22Rv1 (cell line): ENCODE measurements around the gene FH.

Source experiments
- H3K27ac ChIP-seq: fragments of 450-650 bp; 2 replicates; pipeline ENCODE4 v1.5.1; 2017
- CTCF ChIP-seq: fragments of 450-650 bp; IDR thresholded peaks from 2 replicates; pipeline ENCODE4 v1.5.1; 2017; ENCODE audit warnings: mild to moderate bottlenecking
- ZFX ChIP-seq: fragments of 450-650 bp; IDR thresholded peaks from 2 replicates; pipeline ENCODE4 v1.6.1; 2017; ENCODE audit warnings: antibody characterized with exemption, borderline replicate concordance

FH gene

GRCh38 chr1:241459186-241459802, 60.3 kb downstream of the FH start:
- H3K27ac ChIP-seq = no peak overlapping the region
- TF ChIP-seq CTCF = no peak
- TF ChIP-seq ZFX = no peak

DNA sequence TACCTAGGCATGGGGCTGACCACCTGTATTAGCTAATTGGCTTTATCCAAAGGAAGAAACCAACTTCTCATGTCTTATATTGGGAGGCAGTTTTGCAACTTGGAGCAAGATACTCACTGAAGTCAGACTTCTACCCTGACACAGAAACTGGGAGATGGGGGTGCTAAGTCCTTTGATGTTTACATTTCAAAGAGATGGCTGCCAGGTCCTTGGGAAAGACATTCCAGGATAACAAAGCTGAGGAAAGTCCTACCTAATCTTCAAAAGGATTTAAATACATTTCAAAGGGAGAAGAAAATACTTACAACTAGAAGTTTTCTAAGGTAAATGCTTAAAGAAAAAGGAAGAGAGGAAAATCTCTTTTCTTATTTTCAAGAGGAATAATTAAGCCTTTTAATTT, 62.1 kb downstream of the FH start:
- TF ChIP-seq ZFX (no peak), CTCF (no peak)

GRCh38 chr1:241456743-241457142, 62.8 kb downstream of the FH start:
- TF ChIP-seq CTCF = no peak
- no peak for TF ChIP-seq ZFX
- H3K27ac ChIP-seq = no peak overlapping the region

More for the DNA sequence above, 62.1 kb downstream of the FH start:
- no peak overlapping the region for H3K27ac ChIP-seq

DNA sequence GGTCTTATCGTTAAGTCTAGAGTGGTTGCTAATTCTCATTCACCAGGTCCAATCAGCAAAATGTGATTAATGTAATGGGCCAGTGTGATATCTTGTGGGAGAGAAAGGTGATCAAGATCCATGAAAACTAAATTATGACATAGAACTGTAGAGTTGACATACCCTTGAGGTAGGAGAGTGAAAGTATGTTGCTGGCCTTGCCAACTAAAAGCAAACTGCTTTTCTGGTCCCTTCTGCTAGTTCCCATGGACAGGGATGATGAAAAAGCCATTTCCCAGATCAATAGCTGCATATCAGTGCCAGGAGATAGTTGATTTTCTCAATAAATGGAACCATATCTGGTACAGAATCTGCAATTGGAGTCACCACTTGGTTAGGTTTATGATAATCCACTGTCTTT, 65.8 kb downstream of the FH start:
- no peak for TF ChIP-seq ZFX
- no peak for TF ChIP-seq CTCF
- H3K27ac ChIP-seq = no peak overlapping the region

DNA sequence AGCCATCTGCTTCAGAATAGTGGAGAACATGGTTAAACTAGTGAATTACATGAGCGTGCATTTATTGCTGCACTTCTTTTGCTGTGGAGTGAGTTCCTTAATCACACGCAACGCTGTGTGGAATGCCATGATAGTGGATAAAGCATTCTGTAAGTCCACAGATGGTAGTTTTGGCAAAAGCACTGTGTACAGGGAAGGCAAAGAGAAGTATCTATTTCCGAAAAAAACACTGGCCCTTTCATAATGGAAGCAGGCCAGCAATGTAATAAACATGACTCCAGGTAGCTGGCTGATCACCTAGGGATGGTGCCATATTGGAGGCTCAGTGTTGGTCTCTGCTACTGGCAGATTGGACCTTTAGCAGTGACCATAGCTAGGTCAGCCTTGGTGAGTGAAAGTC, 67.6 kb downstream of the FH start:
- H3K27ac ChIP-seq = no peak overlapping the region
- TF ChIP-seq ZFX = no peak
- no peak for TF ChIP-seq CTCF
